Tibial nerve (tissue), 4 donors: ENCODE data around the gene CLGN. TPM values are rescaled to one million over a fixed set of nuclear protein-coding genes. Genes with fewer than 3 reads are reported as not detected.
"Not testable (repeated sequence)": the region's sequence is repeated elsewhere in the genome, so short reads cannot be mapped to it uniquely, and the experiment has no call there.

Experiments used
- DNase-seq, 2 donors: peaks; one replicate each; pipeline ENCODE4 v3.0.0-alpha.2; 2019; ENCODE audit warnings: low spot score in 2 of 2
- H3K27ac ChIP-seq, 4 donors: fragments of 200-600 bp; sonication (generic) in 3 of 4; one replicate each; pipeline ENCODE4 v1.5.1; 2017 to 2019; ENCODE audit warnings: mild to moderate bottlenecking in 1 of 4
- H3K27me3 ChIP-seq, 2 donors: fragments of 200-600 bp; sonication (generic) in 1 of 2; one replicate each; pipeline versions ENCODE4 v1.5.1 to v1.6.0; 2017 to 2019
- H3K36me3 ChIP-seq, 3 donors: fragments of 200-600 bp; sonication (generic); one replicate each; pipeline ENCODE4 v1.5.1; 2018 to 2019
- H3K4me1 ChIP-seq, 4 donors: fragments of 200-600 bp; sonication (generic) in 3 of 4; one replicate each; pipeline ENCODE4 v1.5.1; 2017 to 2019
- H3K4me3 ChIP-seq, 4 donors: fragments of 200-600 bp; sonication (generic) in 3 of 4; one replicate each; pipeline ENCODE4 v1.5.1; 2017 to 2019; ENCODE audit warnings: mild to moderate bottlenecking in 1 of 4, moderate library complexity in 1 of 4
- H3K9me3 ChIP-seq, 4 donors: fragments of 200-600 bp; sonication (generic) in 3 of 4; one replicate each; pipeline ENCODE4 v1.5.1; 2017 to 2019
- CTCF ChIP-seq, 5 experiments: fragments of 200-600 bp in 3 of 5; fragments of 450-650 bp in 2 of 5; sonication (generic) in 3 of 5; IDR thresholded peaks; one replicate each; pipeline ENCODE4 v1.5.1; 2016 to 2019; ENCODE audit warnings: antibody characterized with exemption in 5 of 5, mild to moderate bottlenecking in 3 of 5, moderate library complexity in 2 of 5
- EP300 ChIP-seq, 2 donors: sonication (generic); formaldehyde crosslinking; IDR thresholded peaks; one replicate each; pipeline ENCODE4 v1.6.1; 2017; ENCODE audit warnings: antibody characterized with exemption in 2 of 2, mild to moderate bottlenecking in 1 of 2
- POLR2A ChIP-seq, 2 donors: fragments of 450-650 bp; IDR thresholded peaks; one replicate each; pipeline ENCODE4 v1.6.1; 2017; ENCODE audit warnings: antibody characterized with exemption in 2 of 2, mild to moderate bottlenecking in 2 of 2, moderate library complexity in 2 of 2
- WGBS, 2 donors: methylation state at CpG; one replicate each; pipeline ENCODE4 v1.1.5; 2018; 5-methylcytosine and 5-hydroxymethylcytosine counted together
- total RNA-seq, 4 donors: library from RNA; depleted of rRNA; stranded (reverse); fragments of >200 nt; gene quantifications; one replicate each; pipeline ENCODE4 v1.1.0, GENCODE V29; 2016

The CLGN gene
- total RNA-seq, 4 donors from 2014 or later = 0.42 to 2.5 (median 1.1) TPM

GRCh38 chr4:140439644-140440142 lies 12.2 kb upstream of the CLGN start:
- no peaks in the 10 kb centered on the region for H3K36me3 ChIP-seq
- H3K27ac ChIP-seq = no peak overlapping the region
- no peaks in the 10 kb centered on the region for H3K9me3 ChIP-seq
- TF ChIP-seq EP300 (IDR thresholded peaks at IDR 0.05) = no peak
- no peak for TF ChIP-seq CTCF (IDR thresholded peaks at IDR 0.05)
- no peak for TF ChIP-seq POLR2A (IDR thresholded peaks at IDR 0.05)
- no peaks in the 10 kb centered on the region for H3K4me1 ChIP-seq
- DNase-seq = no peak
- H3K4me3 ChIP-seq = no peak overlapping the region
- H3K27me3 ChIP-seq = no peaks in the 10 kb centered on the region

DNA sequence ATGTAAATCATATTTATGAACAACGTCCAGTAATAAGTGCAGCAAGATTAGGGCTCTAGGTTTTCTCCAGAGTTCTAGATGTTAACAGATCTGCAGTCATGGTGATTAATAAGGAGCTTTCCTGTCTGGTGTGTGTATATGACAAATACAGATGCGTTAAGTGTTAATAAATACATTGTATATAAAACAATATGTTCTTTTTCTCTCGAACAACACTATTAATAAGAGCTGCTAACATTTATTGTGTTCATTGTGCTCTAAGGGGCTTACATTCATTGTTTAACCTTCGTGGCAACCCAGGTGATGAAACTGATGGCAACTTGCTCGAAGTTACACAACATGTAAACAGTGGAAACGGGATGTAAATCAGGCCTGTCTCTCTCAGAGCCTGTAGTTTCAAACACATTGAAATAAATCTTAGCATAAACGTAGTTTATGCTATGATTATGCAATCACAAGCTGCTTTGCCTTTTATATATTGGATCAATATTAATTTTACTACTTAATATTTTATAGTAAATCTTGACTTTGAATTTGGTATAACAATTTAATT lies 547 bp upstream of the CLGN start:
- WGBS, 2 donors = 42 to 48% methylated on average over 7 of the region's 7 CpGs
- peak overlapping the region in 1 of 4 donors; percentile 3 for H3K27ac ChIP-seq

DNA sequence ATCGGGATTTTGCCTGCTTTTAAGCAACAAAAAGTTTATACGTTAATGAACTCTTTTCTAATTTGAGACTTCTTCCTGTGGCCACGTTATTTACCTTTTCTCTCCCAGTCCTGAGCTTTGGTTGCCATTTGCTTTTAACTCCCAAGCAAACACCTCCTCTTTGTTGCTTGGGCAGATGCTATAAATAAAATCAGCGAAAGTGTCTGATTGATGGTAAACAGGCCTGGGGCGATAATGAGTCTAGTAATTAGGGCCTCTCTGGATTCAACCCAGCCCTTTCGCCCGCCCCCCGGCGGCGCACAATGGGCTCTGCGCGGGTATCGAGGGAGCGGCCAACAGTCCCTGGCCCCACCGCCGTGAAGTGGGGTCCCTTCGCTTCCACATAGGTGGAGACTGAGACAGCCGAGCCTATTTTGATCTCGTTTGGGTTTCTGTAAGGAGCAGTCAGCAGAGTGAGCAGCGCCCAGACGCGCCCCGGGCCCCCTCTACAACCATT lies 790 bp downstream of the CLGN start:
- H3K27ac ChIP-seq = no peak overlapping the region
- peaks cover 0 to 18% (median 5%) of the 10 kb centered on the region in 4 donors for H3K4me1 ChIP-seq
- H3K36me3 ChIP-seq = no peaks in the 10 kb centered on the region
- 11 to 14% methylated on average over 16 to 23 of the region's 23 CpGs for WGBS, 2 donors
- TF ChIP-seq CTCF (IDR thresholded peaks at IDR 0.05) (no peak), POLR2A (IDR thresholded peaks at IDR 0.05) (no peak), EP300 (IDR thresholded peaks at IDR 0.05) (no peak)
- H3K9me3 ChIP-seq = no peaks in the 10 kb centered on the region
- H3K4me3 ChIP-seq = peak overlapping the region; percentile 38 to 69 (median 62)
- peaks cover 0 to 23% of the 10 kb centered on the region in 2 donors for H3K27me3 ChIP-seq
- DNase-seq = no peak

More for the DNA sequence above, 547 bp upstream of the CLGN start:
- DNase-seq = no peak
- Histone ChIP-seq H3K4me1 (peaks cover 0 to 18% (median 5%) of the 10 kb centered on the region in 4 donors), H3K27me3 (peaks cover 0 to 23% of the 10 kb centered on the region in 2 donors), H3K9me3 (no peaks in the 10 kb centered on the region), H3K36me3 (no peaks in the 10 kb centered on the region), H3K4me3 (peak overlapping the region; percentile 38 to 69 (median 62))
- TF ChIP-seq CTCF (IDR thresholded peaks at IDR 0.05) = no peak

- no peaks in the 10 kb centered on the region for H3K36me3 ChIP-seq
- no peak overlapping the region for H3K27ac ChIP-seq
- TF ChIP-seq EP300 (IDR thresholded peaks at IDR 0.05) (no peak), CTCF (IDR thresholded peaks at IDR 0.05) (no peak), POLR2A (IDR thresholded peaks at IDR 0.05) (no peak)
- DNase-seq = no peak
- H3K27me3 ChIP-seq = peaks cover 0 to 21% of the 10 kb centered on the region in 2 donors
- no peak overlapping the region for H3K4me3 ChIP-seq
- H3K4me1 ChIP-seq = peaks cover 0 to 18% (median 5%) of the 10 kb centered on the region in 4 donors
- H3K9me3 ChIP-seq = no peaks in the 10 kb centered on the region
These were observed 4.3 kb downstream of the CLGN start for GRCh38 chr4:140423106-140423505.

- 90 to 91% methylated on average over 32 of the region's 32 CpGs for WGBS, 2 donors
- not testable (repeated sequence) for H3K4me1 ChIP-seq, H3K27ac ChIP-seq, H3K9me3 ChIP-seq, H3K27me3 ChIP-seq, H3K36me3 ChIP-seq, DNase-seq, H3K4me3 ChIP-seq
These were observed 14.1 kb downstream of the CLGN start for GRCh38 chr4:140413130-140413969.
